GM18873 (cell line): Measurements from ENCODE around the gene HIRA.

Experiments used
- ATAC-seq: cut with Tn5 transposase; IDR thresholded peaks from one replicate; pipeline ENCODE4 v1.9.1; 2021; ENCODE audit warnings: mild to moderate bottlenecking, moderate library complexity, moderate number of reproducible peaks; ENCODE audit not compliant: unreplicated experiment, low FRiP score

The HIRA gene

DNA sequence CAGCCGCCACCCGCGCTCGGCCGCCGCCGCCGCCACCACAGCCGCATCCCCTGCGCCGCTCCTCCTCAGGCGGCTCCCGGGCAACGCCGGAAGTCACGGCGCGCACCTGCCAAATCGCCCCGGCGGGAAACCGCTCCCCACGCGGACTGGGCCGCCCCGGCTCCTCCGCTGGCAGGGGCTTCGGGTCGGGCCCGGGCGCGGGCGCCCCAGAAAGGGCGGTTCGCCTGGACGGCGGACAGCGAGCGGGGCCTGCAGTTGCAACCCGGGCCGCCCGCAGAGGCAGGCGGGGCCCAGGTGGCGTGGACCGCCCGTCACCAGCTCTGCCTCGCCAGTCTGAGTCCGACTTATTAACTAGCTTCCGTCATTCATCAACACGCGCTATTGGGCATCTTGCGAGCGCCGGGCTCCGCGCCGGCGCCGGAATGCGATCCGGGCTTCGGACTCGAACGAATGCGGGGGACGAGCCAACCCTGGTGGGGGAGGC lies at the start of gene HIRA:
Gene HIRA, minus strand, starts transcription at position 85 of the 484 bp plus-strand sequence. CDS start 257 bp downstream, outside the sequence.
- ATAC-seq, result peak; percentile 37

GRCh38 chr22:19480789-19481188 lies 49.3 kb upstream of the HIRA start:
- no peak for ATAC-seq

GRCh38 chr22:19480173-19480568 lies 48.6 kb upstream of the HIRA start:
- no peak for ATAC-seq

GRCh38 chr22:19479355-19480172 lies 48.0 kb upstream of the HIRA start, which contains the start of gene CDC45:
TSS of gene CDC45 (plus strand) at chr22:19479920. CDS start at chr22:19479969, 49 bp downstream.
- peak; percentile 70 for ATAC-seq

DNA sequence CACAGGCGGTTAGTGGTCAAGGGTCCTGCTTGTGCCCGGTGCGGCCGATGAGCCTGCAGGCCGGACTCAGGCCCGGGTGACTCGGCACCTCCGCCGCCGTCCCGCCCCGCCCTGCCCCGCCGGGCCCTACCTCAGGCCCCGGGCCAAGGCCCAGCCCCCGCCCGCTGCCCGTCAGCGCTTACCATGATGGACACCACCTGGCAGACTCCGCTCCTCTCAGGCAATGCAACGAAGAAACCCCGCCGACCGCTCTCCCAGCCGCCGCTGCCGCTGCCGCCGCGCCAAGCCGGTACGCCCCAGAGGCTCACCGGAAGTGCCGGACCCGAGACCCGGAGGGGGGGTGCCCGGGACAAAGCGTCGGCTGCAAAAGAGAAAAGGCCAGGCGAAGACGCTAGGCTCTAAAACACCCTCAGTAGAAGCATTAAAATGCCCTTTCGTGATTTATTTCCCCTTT lies 47.4 kb upstream of the HIRA start, which contains the start of gene UFD1:
Gene UFD1, minus strand, starts transcription at position 293 of the 454 bp plus-strand sequence. Its CDS starts 108 bp downstream, at position 185.
- ATAC-seq, result peak; percentile 33

- ATAC-seq, result no peak
Observed at GRCh38 chr22:19478045-19478900, 46.7 kb upstream of the HIRA start.

DNA sequence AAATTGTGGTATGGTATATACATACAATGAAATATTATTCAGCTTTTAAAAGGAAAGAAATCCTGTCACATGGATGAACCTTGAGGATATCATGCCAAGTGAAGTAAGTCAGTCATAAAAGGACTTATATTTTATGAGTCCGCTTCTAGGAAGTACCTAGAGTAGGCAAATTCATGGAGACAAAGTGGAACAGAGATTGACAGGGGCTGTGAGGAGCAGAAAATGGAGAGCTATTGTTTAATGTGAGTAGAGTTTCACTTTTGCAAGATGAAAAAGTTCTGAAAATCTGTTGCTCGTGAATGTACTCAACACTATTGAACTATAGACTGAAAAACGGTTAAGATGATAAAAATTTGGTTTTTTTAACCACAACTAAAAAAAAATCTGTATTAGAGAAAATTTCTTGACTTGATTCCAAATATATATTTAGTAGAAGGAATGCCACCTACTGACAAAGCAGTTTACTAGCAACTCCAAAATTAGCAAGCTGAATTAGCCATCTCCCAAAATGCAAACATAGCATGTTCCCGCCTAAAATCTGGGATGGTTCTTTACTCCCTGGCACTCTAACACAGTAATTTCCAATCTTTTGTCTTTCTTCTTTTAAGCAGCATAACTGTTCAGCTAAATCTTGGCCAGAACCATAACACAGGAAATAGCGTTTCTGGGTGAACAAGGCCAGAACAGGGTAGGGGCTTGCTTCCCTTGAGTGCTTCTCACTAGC lies 46.0 kb upstream of the HIRA start:
- ATAC-seq, result no peak

DNA sequence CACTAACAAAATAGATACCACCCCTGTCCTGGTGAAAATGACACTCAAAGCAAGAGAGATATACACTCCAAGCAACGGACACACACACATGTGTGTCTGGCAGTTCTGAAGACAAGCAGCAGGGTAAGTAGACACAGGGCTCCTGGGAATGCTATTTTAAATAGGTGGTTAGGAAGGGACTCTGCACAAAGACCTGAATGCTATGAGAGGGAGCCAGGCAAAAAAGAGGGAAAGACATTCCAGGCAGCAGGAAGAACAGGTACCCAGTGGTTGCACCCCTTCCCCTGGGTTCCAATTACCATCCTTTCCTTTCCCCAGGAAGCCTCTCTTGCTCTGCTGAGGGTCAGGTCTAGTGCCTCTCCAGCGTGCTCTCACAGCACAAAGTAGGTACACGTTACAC lies 44.5 kb upstream of the HIRA start:
- ATAC-seq, result no peak

DNA sequence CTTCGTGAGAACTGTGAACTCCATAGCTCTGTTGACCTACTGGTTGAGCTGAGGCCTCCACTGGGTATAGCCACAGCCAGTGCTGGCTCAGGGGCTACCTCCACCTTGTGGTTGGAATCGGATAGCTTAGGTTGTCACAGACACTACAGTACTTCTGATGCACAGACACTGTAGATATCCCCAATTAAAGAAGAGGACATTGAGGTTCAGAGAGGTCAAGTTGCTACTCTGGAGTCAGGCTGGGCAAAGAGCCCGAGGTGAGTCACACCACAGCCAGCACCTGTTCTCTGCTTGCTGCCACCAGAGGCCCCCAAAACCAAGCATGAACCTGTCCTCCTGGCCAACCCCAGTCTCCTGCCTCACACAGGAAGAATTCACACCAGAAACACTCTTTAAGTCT lies 42.0 kb upstream of the HIRA start:
- ATAC-seq, result no peak

DNA sequence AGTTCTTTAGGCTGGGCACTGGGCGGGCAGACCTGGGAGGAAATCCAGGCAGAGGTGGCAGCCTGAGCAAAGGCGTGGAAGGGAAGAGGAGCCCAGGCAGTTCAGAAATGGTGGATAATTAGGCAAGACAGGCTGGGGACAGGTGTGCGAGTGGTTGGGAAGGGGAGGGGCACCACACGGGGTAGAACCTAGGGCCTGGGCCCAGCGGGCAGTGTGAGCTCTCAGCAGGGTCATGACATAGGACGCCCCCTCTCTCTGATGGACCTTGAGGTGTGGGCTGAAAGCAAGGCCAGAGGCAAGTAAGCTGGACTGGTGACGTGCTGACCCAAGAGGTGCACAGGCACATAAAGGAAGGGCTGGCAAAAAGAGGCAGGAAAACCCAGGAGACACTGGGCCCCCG lies 40.7 kb upstream of the HIRA start:
- no peak for ATAC-seq

DNA sequence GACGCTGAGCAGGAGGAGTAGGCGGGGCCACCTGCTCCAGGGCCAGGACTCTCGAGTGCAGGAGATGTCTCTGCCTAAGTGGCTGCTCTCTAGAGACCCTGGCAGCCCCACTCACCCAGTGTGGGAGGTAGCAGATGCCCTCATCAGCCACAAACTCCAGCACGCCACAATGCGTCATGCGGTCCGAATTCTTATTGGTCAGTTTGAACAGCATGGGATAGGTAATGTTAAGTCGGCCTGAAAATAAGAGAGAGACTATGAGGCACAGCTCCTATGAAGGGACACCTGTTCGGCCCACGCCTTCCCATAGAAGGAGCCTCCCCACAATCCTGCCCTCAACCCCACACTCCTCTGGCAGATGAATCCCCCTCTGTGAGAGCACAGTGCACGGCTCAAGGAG lies 40.0 kb upstream of the HIRA start:
- no peak for ATAC-seq

DNA sequence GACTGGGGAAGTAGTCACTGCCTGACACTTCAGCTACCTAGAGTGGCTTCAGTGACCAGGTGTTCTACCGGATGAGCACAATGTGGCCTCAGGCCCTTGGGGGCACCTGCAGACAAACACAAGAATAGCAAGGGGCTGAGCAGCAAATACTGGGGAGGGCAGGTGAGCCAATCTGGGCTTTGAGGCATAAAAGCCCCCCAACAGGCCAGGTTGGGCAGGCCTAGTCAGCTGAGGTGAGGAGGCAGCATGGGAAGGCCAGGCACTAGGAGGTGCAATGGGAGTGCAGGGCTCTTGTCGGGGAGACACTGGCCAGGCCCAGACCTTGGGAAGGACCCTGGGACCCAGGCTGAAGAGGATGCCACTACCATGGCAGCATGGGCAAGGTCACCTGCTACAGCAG lies 38.5 kb upstream of the HIRA start:
- ATAC-seq, result no peak

- no peak for ATAC-seq
Observed at GRCh38 chr22:19469421-19469820, 37.9 kb upstream of the HIRA start.

DNA sequence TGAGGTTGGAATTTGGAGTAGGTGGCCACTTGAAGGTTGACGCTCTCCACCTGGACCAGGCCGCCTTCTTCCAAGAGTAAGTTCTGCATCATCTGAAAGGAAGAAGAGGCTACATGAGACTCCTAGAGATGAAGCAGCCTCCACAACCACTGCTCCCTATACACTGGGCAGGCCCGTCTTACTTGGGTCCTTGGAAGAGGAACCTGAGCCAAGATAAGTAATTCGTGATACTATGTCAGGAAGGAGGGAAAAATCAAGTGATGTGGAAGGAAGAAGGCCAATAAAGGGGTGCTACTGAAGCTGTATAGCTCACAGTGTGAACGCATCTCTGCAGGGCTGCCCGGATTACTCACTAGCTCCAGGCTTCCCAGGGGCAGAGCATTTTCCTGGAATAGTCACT lies 36.4 kb upstream of the HIRA start:
- no peak for ATAC-seq

DNA sequence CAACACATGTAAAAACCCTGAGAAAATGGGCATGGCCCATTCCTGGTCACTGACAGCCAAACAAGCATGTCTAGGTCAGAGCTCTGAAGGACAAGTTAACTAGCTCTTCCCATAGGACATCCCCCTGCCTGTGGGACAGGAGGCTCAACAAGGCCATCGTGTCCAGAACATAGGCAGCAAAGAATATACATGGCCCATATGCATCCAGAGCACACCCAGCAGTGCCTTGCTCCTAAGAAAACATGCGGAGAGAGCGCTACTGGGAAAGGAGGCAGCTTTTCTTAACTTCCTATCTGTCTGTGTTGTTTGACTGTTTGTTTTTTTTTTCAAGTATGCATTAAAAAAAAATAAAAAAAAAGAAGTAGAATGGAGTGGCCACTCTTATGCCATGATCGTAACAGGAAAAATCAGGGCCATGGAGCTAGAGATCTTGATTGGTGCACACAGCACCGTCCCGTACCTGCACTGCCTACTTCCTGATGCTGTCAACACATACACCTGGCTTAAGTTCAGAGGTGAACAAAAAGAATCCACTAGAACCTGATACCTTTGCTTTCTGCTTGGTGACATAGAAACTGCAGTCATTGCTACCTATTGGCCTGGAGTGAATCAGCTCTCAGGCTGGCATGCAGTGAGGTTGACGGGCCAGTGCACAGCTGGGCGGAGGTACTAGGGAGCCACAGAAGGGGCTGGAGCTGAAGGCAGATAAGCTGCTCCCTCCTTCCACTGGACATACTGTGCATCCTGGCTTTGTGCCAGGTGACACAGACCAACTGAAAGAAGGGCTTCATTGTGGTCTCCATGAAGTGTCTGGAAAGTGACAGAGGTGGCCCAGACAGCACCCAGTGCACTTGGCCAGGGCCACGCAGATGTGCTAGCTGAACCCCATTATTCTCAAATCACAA lies 35.6 kb upstream of the HIRA start:
- ATAC-seq, result no peak

DNA sequence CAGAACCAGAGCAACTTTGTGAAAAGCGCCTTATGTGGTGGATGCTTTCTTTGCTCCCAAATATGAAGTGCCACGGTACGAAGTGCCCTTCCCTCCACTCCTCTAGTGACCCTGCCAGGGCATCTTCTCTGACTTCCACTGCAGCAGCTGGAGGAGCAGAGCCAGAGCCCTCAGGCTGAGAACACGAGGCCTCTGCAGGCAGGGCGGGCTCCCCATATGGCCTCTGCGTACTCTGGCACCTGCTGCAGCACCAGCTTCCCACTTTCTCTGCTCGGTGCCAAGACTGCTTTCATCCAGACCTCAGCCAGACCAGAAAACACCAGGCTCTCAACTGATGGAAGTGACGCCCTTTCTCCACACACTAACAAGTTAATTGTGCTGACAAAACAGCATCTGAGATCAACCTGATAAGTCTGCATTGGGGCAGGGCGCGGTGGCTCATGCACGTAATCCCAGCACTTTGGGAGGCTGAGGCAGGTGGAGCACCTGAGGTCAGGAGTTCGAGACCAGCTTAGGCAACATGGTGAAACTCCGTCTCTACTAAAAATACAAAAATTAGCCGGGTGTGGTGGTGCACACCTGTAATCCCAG lies 34.7 kb upstream of the HIRA start:
- no peak for ATAC-seq

DNA sequence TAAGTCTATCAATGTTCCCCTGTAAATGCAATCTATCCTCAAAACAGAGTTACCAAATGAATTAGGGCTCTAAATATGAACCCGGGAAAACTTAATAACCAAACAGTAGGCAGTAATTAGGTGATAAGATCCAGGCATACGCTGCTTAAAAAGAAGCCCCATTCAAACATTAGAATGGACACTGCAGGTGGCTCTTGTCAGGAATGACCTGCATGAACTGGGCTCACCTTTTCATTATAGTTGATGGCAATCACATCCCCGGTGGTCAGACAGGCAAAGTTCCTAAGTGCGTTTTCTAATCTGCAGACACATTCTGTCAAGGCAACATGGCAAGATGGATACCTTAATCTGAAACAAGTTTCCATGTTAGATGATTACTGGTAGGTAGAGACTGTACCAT lies 33.4 kb upstream of the HIRA start:
- no peak for ATAC-seq

DNA sequence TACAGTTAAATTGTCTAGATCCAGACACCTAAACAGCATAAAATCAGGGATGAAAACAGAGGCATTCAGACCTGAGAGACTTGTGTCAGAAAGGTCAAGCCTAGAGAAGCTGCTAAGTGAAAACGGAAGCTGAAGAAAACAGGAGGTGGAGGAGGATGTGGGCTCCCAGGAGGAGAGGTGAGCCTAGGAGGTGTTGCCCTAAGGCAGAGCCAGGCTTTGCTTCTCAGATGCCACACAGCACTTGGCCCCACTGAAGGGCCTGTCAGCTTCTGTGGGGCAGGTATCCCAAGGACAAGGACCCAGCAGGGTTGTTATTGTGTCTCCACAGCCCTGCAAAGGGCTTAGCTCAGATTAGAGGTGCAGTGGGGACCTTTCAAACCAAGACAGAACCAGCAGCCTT lies 33.0 kb upstream of the HIRA start:
- no peak for ATAC-seq
